H9 (cell line): ENCODE results near the gene RNPEPL1. TPM values are rescaled to one million over a fixed set of nuclear protein-coding genes. Genes with fewer than 3 reads are reported as not detected.
A peak's percentile ranks its signal among the peaks of the same experiment; 100 is the strongest.

Experiments
- DNase-seq: peaks from one replicate; pipeline ENCODE4 v3.0.0-alpha.2; 2017
- H2AFZ ChIP-seq: one replicate; pipeline ENCODE4 v1.6.1; 2013; ENCODE audit warnings: mild to moderate bottlenecking, low read length, control low read depth, moderate library complexity
- H2AK5ac ChIP-seq: 2 replicates; pipeline ENCODE4 v1.6.1; 2013; ENCODE audit warnings: low read length, control low read depth, mixed read lengths; ENCODE audit not compliant: insufficient read length
- H2BK120ac ChIP-seq: one replicate; pipeline ENCODE4 v1.6.1; 2013; ENCODE audit warnings: low read depth, mild to moderate bottlenecking, low read length, control low read depth, inconsistent platforms; ENCODE audit not compliant: poor library complexity, severe bottlenecking
- H2BK12ac ChIP-seq: 2 replicates; pipeline ENCODE4 v1.6.1; 2013; ENCODE audit warnings: low read length, control low read depth, mixed read lengths, low read depth; ENCODE audit not compliant: insufficient read length
- H2BK15ac ChIP-seq: 2 replicates; pipeline ENCODE4 v1.6.1; 2013; ENCODE audit warnings: low read depth, low read length, control low read depth
- H2BK20ac ChIP-seq: one replicate; pipeline ENCODE4 v1.6.1; 2013; ENCODE audit warnings: low read depth, mild to moderate bottlenecking, low read length, control low read depth, inconsistent platforms; ENCODE audit not compliant: poor library complexity, severe bottlenecking
- H2BK5ac ChIP-seq: 2 replicates; pipeline ENCODE4 v1.6.1; 2013; ENCODE audit warnings: low read length, control low read depth, mixed read lengths; ENCODE audit not compliant: insufficient read length
- H3K14ac ChIP-seq: 2 replicates; pipeline ENCODE4 v1.6.1; 2013; ENCODE audit warnings: low read length, control low read depth; ENCODE audit not compliant: insufficient read depth
- H3K18ac ChIP-seq: 2 replicates; pipeline ENCODE4 v1.6.1; 2013; ENCODE audit warnings: low read depth, mild to moderate bottlenecking, mixed read lengths, low read length, control low read depth; ENCODE audit not compliant: insufficient read length
- H3K23ac ChIP-seq: 2 replicates; pipeline ENCODE4 v1.6.1; 2013; ENCODE audit warnings: low read length, control low read depth, mixed read lengths, low read depth; ENCODE audit not compliant: insufficient read length
- H3K23me2 ChIP-seq: 2 replicates; pipeline ENCODE4 v1.6.1; 2013; ENCODE audit warnings: low read depth, mild to moderate bottlenecking, mixed read lengths, low read length, control low read depth; ENCODE audit not compliant: insufficient read length, poor library complexity, severe bottlenecking
- H3K27ac ChIP-seq: 2 replicates; pipeline ENCODE4 v1.5.1; 2013; ENCODE audit warnings: low read length, control low read depth, mixed read lengths, low read depth; ENCODE audit not compliant: insufficient read length
- H3K27me3 ChIP-seq: 2 replicates; pipeline ENCODE4 v1.6.1; 2013; ENCODE audit warnings: low read length, control low read depth, inconsistent platforms; ENCODE audit not compliant: insufficient read depth
- H3K4ac ChIP-seq: 2 replicates; pipeline ENCODE4 v1.6.1; 2013; ENCODE audit warnings: low read depth, mild to moderate bottlenecking, control low read depth, inconsistent platforms, low read length, moderate library complexity
- H3K4me1 ChIP-seq: 2 replicates; pipeline ENCODE4 v1.6.1; 2013; ENCODE audit warnings: low read length, control low read depth, inconsistent platforms; ENCODE audit not compliant: insufficient read depth
- H3K4me2 ChIP-seq: 2 replicates; pipeline ENCODE4 v1.6.1; 2013; ENCODE audit warnings: low read length, control low read depth, mixed read lengths; ENCODE audit not compliant: insufficient read length, insufficient read depth
- H3K56ac ChIP-seq: 2 replicates; pipeline ENCODE4 v1.6.1; 2013; ENCODE audit warnings: low read depth, mild to moderate bottlenecking, mixed read lengths, low read length, control low read depth; ENCODE audit not compliant: insufficient read length
- H3K79me1 ChIP-seq: 2 replicates; pipeline ENCODE4 v1.6.1; 2013; ENCODE audit warnings: low read depth, mild to moderate bottlenecking, moderate library complexity, low read length, control low read depth, inconsistent platforms; ENCODE audit not compliant: insufficient read depth, poor library complexity, severe bottlenecking
- H3K79me2 ChIP-seq: 2 replicates; pipeline ENCODE4 v1.6.1; 2013; ENCODE audit warnings: low read length, control low read depth, inconsistent platforms; ENCODE audit not compliant: insufficient read depth
- H3K9ac ChIP-seq: 2 replicates; pipeline ENCODE4 v1.6.1; 2013; ENCODE audit warnings: low read length, control low read depth, mixed read lengths; ENCODE audit not compliant: insufficient read length; ENCODE audit errors: extremely low read depth
- H3K9me3 ChIP-seq: one replicate; pipeline ENCODE4 v1.6.1; 2013; ENCODE audit warnings: low read depth, low read length, inconsistent platforms; ENCODE audit not compliant: control insufficient read depth
- H3T11ph ChIP-seq: one replicate; pipeline ENCODE4 v1.6.1; 2013; ENCODE audit warnings: mild to moderate bottlenecking, low read length, control low read depth, inconsistent platforms
- H4K20me1 ChIP-seq: one replicate; pipeline ENCODE4 v1.6.1; 2013; ENCODE audit not compliant: control insufficient read depth, insufficient read length, insufficient read depth
- H4K5ac ChIP-seq: 2 replicates; pipeline ENCODE4 v1.6.1; 2013; ENCODE audit warnings: low read depth, mild to moderate bottlenecking, mixed read lengths, low read length, control low read depth; ENCODE audit not compliant: insufficient read length
- H4K8ac ChIP-seq: replicated peaks from 2 replicates; pipeline ENCODE4 v1.6.1; 2013; ENCODE audit warnings: low read length, control low read depth, mixed read lengths, low read depth; ENCODE audit not compliant: insufficient read length
- H4K91ac ChIP-seq: 2 replicates; pipeline ENCODE4 v1.6.1; 2013; ENCODE audit warnings: low read depth, mild to moderate bottlenecking, moderate library complexity, mixed read lengths, low read length, control low read depth; ENCODE audit not compliant: insufficient read length
- H3K27ac Mint-ChIP-seq, 3 experiments: 2 replicates in 2 of 3; 3 replicates in 1 of 3; pipeline ENCODE4 v1.8.0; 2020 to 2021; ENCODE audit warnings: mixed read lengths in 3 of 3, mild to moderate bottlenecking in 1 of 3, moderate library complexity in 1 of 3
- H3K27me3 Mint-ChIP-seq: 2 replicates; pipeline ENCODE4 v1.8.0; 2021; ENCODE audit warnings: low read depth, mild to moderate bottlenecking, moderate library complexity, mixed read lengths
- H3K36me3 Mint-ChIP-seq, 3 experiments: 2 replicates in 2 of 3; 3 replicates in 1 of 3; pipeline ENCODE4 v1.8.0; 2020 to 2021; ENCODE audit warnings: low read depth in 3 of 3, mixed read lengths in 3 of 3; ENCODE audit not compliant: insufficient read depth in 1 of 3
- H3K4me1 Mint-ChIP-seq, 2 experiments: 2 replicates each; pipeline ENCODE4 v1.8.0; 2020; ENCODE audit warnings: mixed read lengths in 2 of 2
- H3K4me3 Mint-ChIP-seq, 2 experiments: 2 replicates in 1 of 2; 3 replicates in 1 of 2; pipeline ENCODE4 v1.8.0; 2020 to 2021; ENCODE audit warnings: mild to moderate bottlenecking in 2 of 2, mixed read lengths in 2 of 2, moderate library complexity in 1 of 2
- H3K9me3 Mint-ChIP-seq, 2 experiments: 2 replicates in 1 of 2; 3 replicates in 1 of 2; pipeline ENCODE4 v1.8.0; 2020; ENCODE audit warnings: mild to moderate bottlenecking in 2 of 2, mixed read lengths in 2 of 2, moderate library complexity in 1 of 2
- CTCF ChIP-seq: fragments of 200-600 bp; sonication (generic); conservative IDR thresholded peaks from 3 replicates; pipeline ENCODE4 v1.8.0; 2021; ENCODE audit warnings: antibody characterized with exemption, mild to moderate bottlenecking
- WGBS: extraction: QIAGEN DNeasy Blood & Tissue Kit; methylation state at CpG from one replicate; pipeline ENCODE4 v1.1.7; 2013; ENCODE audit warnings: missing lambda C conversion rate, low lambda C conversion rate, mixed read lengths; ENCODE audit not compliant: insufficient read length; ENCODE audit errors: extremely low coverage; 5-methylcytosine and 5-hydroxymethylcytosine counted together
- total RNA-seq: library from RNA; stranded (reverse); gene quantifications from 2 replicates; pipeline ENCODE4 v1.2.1, GENCODE V29; 2021

The RNPEPL1 gene
- total RNA-seq, 1 experiment from 2014 or later: 22.5 TPM

GRCh38 chr2:240565333-240566202, 2.7 kb upstream of the RNPEPL1 start:
- H3K4me1 ChIP-seq: peaks cover 2% of the 10 kb centered on the region; the same call in 1 of the 2 replicates
- no peak overlapping the region for H4K91ac ChIP-seq
- no peak overlapping the region for H3K56ac ChIP-seq
- WGBS: no CpG with 5 or more reads among the region's 26 CpGs
- no peak overlapping the region for H3K18ac ChIP-seq
- no peak overlapping the region for H3K9ac ChIP-seq
- H3K4ac ChIP-seq: no peak overlapping the region
- Mint-ChIP-seq H3K4me1 (peaks cover 30 to 31% of the 10 kb centered on the region in 2 experiments), H3K27ac (no peak overlapping the region; a peak in 2 of 7 replicates), H3K36me3 (peaks cover 0 to 13% (median 2%) of the 10 kb centered on the region in 3 experiments; a peak in 3 of 7 replicates), H3K27me3 (peaks cover 26% of the 10 kb centered on the region), H3K9me3 (no peaks in the 10 kb centered on the region), H3K4me3 (no peak overlapping the region)
- H2BK120ac ChIP-seq: no peak overlapping the region
- no peak overlapping the region for H2AK5ac ChIP-seq
- H3K27me3 ChIP-seq: peaks cover 20% of the 10 kb centered on the region
- no peak overlapping the region for H2BK20ac ChIP-seq
- H3K4me2 ChIP-seq: peak overlapping the region; percentile 13
- H3K23me2 ChIP-seq: peaks cover 11% of the 10 kb centered on the region
- H2BK15ac ChIP-seq: no peak overlapping the region
- no peak overlapping the region for H2AFZ ChIP-seq
- H3K79me1 ChIP-seq: no peaks in the 10 kb centered on the region
- H4K8ac ChIP-seq: no peak overlapping the region
- H3K23ac ChIP-seq: no peak overlapping the region
- no peak overlapping the region for H3K27ac ChIP-seq
- H4K20me1 ChIP-seq: no peaks in the 10 kb centered on the region
- H3T11ph ChIP-seq: no peak overlapping the region
- no peak overlapping the region for H2BK5ac ChIP-seq
- no peak overlapping the region for H4K5ac ChIP-seq
- no peak for TF ChIP-seq CTCF
- peak; percentile 22 for DNase-seq
- no peaks in the 10 kb centered on the region for H3K9me3 ChIP-seq
- H3K14ac ChIP-seq: no peak overlapping the region
- no peaks in the 10 kb centered on the region; the same call in 1 of the 2 replicates for H3K79me2 ChIP-seq
- no peak overlapping the region for H2BK12ac ChIP-seq
